GM10248 (cell line): ENCODE measurements around the gene NMT1.

Source experiments
- CTCF ChIA-PET: fragments of 300-600 bp; sonication (Branson Sonifier 250); formaldehyde crosslinking; extraction: SDS; loops from one replicate; lab custom pipeline; 2021; ENCODE audit warnings: antibody characterized with exemption; lab: Yijun Ruan, JAX
- POLR2A ChIA-PET: fragments of 350-650 bp; sonication (Branson Sonifier 250); formaldehyde crosslinking; extraction: SDS; loops from one replicate; lab custom pipeline; 2020; ENCODE audit warnings: antibody characterized with exemption; lab: Yijun Ruan, JAX
- DNase-seq: peaks from one replicate; pipeline ENCODE4 v3.0.0; 2012; ENCODE audit errors: extremely low spot score
- TF ChIP-seq, protein P1 (sequence below): IDR thresholded peaks from 2 replicates; pipeline ENCODE4 v1.5.1; 2012; ENCODE audit warnings: mild to moderate bottlenecking, low read depth; ENCODE audit errors: extremely low read depth, missing control alignments, control extremely low read depth

The NMT1 gene

DNA sequence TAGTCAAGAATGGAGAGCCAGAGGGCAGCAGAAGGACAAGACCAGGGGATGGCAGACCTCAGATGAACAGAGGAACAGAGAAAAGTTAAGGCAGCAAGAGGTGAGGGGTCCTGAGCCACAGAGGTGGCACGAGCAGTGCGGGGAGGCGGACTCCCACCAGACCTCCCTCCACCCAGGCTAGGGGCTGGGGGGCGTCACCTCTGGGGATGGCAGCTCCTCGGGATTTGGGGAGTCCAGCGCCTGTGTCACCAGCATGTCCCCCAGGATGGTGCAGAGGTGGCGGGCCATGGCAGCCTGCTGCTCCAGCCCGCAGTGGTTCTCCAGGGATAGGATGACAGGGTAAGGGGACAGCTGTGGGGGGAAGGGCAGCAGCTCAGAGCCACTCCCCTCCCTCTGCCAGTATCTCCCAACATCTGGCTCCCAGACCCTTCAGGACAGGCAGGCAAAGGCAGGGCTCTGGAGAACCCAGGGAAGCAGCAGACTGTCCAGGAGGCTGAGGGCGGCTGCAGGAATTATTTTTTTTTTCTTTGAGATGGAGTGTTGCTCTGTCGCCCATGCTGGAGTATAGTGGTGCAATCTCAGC, 55.4 kb downstream of the NMT1 start:
- no peak for DNase-seq
- TF ChIP-seq, protein P1, sequence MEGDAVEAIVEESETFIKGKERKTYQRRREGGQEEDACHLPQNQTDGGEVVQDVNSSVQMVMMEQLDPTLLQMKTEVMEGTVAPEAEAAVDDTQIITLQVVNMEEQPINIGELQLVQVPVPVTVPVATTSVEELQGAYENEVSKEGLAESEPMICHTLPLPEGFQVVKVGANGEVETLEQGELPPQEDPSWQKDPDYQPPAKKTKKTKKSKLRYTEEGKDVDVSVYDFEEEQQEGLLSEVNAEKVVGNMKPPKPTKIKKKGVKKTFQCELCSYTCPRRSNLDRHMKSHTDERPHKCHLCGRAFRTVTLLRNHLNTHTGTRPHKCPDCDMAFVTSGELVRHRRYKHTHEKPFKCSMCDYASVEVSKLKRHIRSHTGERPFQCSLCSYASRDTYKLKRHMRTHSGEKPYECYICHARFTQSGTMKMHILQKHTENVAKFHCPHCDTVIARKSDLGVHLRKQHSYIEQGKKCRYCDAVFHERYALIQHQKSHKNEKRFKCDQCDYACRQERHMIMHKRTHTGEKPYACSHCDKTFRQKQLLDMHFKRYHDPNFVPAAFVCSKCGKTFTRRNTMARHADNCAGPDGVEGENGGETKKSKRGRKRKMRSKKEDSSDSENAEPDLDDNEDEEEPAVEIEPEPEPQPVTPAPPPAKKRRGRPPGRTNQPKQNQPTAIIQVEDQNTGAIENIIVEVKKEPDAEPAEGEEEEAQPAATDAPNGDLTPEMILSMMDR, result no peak
- POLR2A ChIA-PET, result no interaction called here
- CTCF ChIA-PET, result interaction anchor here (4.2 kb wide), 1 partner anchor 19 kb away, joined by 21 read pairs; the partner anchor contains the start of gene ACBD4

DNA sequence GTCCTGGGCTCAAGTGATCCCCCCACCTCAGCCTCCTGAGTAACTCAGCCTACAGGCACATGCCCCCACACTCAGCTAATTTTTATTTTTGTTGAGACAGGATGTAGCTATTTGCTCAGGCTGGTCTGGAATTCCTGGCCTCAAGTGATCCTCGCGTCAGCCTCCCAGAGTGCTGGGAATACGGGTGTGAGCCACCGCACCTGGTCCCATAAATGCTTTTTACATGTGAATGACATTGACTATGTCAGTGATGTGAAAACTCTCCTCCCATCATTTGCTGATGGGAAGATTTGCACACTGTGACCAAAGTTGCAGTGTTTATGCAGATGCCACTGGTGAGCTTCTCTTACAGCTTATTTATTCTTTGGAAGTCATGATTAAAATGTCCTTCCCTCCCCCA, 56.2 kb downstream of the NMT1 start:
- TF ChIP-seq, protein P1, result no peak
- ChIA-PET CTCF (interaction anchor here (3.0 to 4.2 kb wide), 3 partner anchors 18 to 80 kb away, joined by 10 to 30 read pairs (median 21); partner anchors contain the start of gene ACBD4), POLR2A (no interaction called here)
- DNase-seq, result no peak

DNA sequence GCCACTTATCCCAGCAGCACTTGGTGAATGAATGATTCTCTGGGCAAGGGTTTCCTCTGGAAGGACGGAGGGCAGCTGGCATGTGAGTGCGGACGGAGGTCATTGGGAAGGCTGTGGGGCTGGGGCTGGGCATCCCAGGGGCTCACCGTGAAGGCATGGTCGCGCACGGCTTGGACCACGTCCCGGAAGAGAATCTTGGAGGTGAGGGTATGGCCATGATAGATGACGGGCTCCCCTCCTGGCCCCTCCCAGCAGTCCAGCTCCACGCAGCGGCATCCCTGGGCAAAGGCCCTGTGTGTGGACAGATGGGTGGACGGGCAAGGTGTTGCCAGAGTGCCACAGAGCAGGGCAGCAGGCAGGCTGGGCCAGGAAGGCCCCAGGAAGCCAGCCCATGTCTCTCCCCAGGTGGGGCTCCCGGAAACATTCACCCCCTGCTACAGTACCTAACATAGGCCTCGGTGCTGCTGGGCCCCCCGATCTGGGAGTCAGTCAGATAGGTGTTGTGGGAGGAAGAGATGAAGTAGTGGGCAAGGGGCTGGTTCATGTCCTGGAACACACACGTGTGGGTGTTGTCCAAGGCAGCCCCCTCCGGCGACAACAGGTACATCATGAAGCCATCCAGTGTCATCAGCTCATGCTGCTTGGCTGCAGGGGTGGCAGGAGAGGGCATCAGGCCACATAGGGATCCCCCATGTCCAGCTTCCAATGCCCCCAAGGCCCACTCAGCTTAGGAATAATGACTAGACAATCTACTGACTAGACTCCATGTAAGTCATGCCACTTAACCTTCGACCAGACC, 56.9 kb downstream of the NMT1 start:
- ChIA-PET CTCF (interaction anchor here (1.1 to 4.2 kb wide), 5 partner anchors 13 to 198 kb away, joined by 4 to 30 read pairs (median 10); partner anchors contain the start of gene ACBD4), POLR2A (no interaction called here)
- TF ChIP-seq, protein P1, result no peak
- no peak for DNase-seq

DNA sequence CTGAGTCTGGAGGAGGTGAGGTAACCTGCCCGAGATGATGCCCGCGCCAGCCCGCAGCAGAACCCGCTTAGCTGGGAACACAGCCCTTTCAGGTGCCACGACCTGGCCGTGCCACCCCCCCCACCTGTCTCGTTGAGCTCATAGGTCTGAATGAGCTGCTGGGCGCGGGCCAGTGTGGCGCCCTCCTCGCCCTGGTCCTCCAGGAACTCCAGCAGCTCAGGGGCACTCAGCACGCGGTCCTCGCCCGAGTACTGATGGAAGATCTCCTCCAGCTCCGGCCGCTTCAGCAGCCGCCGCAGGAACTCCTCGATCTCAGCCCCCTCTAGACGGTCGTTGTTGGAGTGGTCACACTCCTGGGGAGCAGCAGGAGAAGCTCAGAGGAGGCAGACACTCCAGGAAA, 57.6 kb downstream of the NMT1 start:
- TF ChIP-seq, protein P1, result no peak
- DNase-seq, result no peak
- POLR2A ChIA-PET, result no interaction called here
- CTCF ChIA-PET, result interaction anchor here (0.7 to 4.2 kb wide), 6 partner anchors 9 to 199 kb away, joined by 3 to 30 read pairs (median 8); partner anchors contain the start of gene ACBD4

DNA sequence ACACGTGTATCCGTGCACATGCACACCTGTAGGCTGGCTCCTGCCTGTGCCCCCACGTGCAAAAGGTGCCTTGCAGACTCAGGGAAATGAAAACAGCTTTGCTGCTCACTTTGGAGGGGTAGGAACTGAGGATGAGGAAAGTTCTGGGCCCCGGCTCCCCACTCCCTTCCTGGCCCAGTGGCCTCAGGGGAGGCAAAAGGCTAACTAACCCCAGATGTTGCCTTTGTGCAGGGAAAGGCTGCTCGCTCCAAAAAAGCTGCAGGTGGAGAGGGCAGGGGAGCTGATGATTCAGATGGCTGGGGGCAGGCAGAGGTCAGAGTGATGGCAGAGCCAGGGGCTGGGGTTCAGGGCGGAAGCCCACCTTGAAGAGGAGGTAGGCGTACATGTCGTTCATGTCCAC, 58.8 kb downstream of the NMT1 start:
- no peak for DNase-seq
- ChIA-PET POLR2A (interaction anchor here (0.5 to 1.1 kb wide), 2 partner anchors 30 to 35 kb away, joined by 3 to 4 read pairs; no protein-coding TSS in a partner anchor), CTCF (interaction anchor here (1.3 to 4.0 kb wide), 3 partner anchors 15 to 78 kb away, joined by 7 to 30 read pairs (median 10); partner anchors contain the start of gene ACBD4)
- TF ChIP-seq, protein P1, result no peak

DNA sequence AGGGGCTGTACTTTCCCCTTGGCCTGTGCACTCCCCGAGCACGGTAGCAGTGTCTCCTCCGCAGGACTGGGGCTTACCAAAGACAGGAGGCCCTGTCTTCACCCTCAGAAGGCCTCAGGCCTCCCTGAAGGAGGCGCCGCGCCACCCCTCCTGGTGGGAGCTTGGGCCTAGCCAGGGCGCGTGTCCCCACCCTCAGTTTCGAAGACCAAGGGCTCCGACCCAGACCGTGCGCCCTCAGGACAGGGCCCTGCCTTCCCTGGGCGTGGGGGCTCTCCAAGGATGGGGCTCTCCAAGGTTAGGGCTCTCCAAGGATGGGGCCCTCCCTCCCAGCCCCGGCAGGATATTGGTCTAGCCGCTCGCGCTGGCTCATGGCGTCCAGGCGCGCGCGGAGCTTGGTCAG, 59.4 kb downstream of the NMT1 start:
- TF ChIP-seq, protein P1, result no peak
- no peak for DNase-seq
- ChIA-PET CTCF (interaction anchor here (1.3 to 4.0 kb wide), 2 partner anchors 15 to 23 kb away, joined by 7 to 30 read pairs; partner anchors contain the start of gene ACBD4), POLR2A (interaction anchor here (0.5 to 1.1 kb wide), 2 partner anchors 30 to 34 kb away, joined by 3 to 4 read pairs; no protein-coding TSS in a partner anchor)
